HL-60 (cell line): ENCODE data around the gene SLC49A4.

Experiments used
- DNase-seq, 2 experiments: peaks; one replicate each; pipeline ENCODE4 v3.0.0-alpha.2; 2010 to 2020; ENCODE audit warnings: low read depth in 1 of 2, low spot score in 1 of 2
- H3K27ac ChIP-seq: fragments of 250-450 bp; sonication (Bioruptor Pico); replicated peaks from 2 replicates; pipeline ENCODE4 v1.5.1; 2020; ENCODE audit warnings: mild to moderate bottlenecking, moderate library complexity
- H3K27me3 ChIP-seq: fragments of 250-450 bp; sonication (Bioruptor Pico); 2 replicates; pipeline ENCODE4 v1.5.1; 2021; ENCODE audit warnings: mild to moderate bottlenecking, moderate library complexity; ENCODE audit not compliant: insufficient read depth, poor library complexity, severe bottlenecking
- H3K4me3 ChIP-seq: replicated peaks from 2 replicates; pipeline ENCODE4 v1.5.1; 2011; ENCODE audit warnings: mild to moderate bottlenecking, control low read depth, low read length; ENCODE audit not compliant: insufficient read depth
- GABPA ChIP-seq: IDR thresholded peaks from 2 replicates; pipeline ENCODE4 v1.6.1; 2012; ENCODE audit warnings: low read depth
- POLR2AphosphoS5 ChIP-seq: IDR thresholded peaks from 2 replicates; pipeline ENCODE4 v1.6.1; 2012; ENCODE audit warnings: low read depth
- SPI1 ChIP-seq: IDR thresholded peaks from 2 replicates; pipeline ENCODE4 v1.6.1; 2012; ENCODE audit warnings: low read depth, mild to moderate bottlenecking, borderline replicate concordance
- TF ChIP-seq, protein P1 (sequence below): IDR thresholded peaks from one replicate; pipeline ENCODE4 v1.5.1; 2011; ENCODE audit warnings: low read length, control low read depth, inconsistent platforms; ENCODE audit not compliant: insufficient read depth
- TF ChIP-seq, protein P2 (sequence below): IDR thresholded peaks from 2 replicates; pipeline ENCODE4 v1.6.1; 2012; ENCODE audit warnings: low read depth; ENCODE audit not compliant: insufficient replicate concordance

SLC49A4 gene

DNA sequence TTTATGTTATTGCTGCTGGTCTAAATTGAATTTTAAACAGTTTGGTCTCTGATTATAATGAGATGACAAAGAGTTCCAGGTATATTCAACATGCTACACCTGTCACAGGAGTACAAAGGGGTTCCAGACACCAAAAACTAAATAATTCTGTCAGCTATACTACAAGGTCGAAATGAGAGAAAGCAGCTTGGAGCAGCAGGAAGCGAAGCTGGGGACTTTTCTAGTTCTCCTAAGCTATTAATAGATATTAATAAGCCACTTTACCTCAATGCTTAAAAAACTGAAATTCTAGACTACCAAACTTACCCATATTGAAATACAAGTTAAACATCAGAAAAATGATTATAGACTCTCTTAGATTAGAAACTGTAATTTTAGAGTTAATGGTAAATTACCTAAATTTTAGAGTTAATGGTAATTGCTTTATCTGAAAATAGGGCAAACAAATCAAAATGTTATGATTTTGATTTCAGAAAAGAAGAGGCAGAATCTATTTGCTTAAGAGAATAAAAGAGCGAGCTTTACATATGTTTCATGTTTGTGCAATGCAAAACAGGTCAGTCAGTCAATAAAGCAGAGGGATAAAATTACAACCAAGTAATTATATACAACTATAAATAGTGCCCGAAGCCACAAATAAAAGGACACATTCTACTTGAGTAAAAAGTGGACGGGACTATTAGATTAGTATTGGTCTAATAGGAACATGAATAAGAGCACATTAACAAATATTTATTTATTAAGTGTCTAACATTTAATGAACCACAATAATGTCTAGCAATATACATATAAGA, 18.0 kb upstream of the SLC49A4 start:
- Histone ChIP-seq H3K4me3 (no peak overlapping the region), H3K27ac (no peak overlapping the region), H3K27me3 (no peaks in the 10 kb centered on the region)
- TF ChIP-seq SPI1, result no peak
- no peak for TF ChIP-seq POLR2AphosphoS5
- TF ChIP-seq, protein P1, sequence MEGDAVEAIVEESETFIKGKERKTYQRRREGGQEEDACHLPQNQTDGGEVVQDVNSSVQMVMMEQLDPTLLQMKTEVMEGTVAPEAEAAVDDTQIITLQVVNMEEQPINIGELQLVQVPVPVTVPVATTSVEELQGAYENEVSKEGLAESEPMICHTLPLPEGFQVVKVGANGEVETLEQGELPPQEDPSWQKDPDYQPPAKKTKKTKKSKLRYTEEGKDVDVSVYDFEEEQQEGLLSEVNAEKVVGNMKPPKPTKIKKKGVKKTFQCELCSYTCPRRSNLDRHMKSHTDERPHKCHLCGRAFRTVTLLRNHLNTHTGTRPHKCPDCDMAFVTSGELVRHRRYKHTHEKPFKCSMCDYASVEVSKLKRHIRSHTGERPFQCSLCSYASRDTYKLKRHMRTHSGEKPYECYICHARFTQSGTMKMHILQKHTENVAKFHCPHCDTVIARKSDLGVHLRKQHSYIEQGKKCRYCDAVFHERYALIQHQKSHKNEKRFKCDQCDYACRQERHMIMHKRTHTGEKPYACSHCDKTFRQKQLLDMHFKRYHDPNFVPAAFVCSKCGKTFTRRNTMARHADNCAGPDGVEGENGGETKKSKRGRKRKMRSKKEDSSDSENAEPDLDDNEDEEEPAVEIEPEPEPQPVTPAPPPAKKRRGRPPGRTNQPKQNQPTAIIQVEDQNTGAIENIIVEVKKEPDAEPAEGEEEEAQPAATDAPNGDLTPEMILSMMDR, result no peak
- no peak for TF ChIP-seq GABPA
- TF ChIP-seq, protein P2, sequence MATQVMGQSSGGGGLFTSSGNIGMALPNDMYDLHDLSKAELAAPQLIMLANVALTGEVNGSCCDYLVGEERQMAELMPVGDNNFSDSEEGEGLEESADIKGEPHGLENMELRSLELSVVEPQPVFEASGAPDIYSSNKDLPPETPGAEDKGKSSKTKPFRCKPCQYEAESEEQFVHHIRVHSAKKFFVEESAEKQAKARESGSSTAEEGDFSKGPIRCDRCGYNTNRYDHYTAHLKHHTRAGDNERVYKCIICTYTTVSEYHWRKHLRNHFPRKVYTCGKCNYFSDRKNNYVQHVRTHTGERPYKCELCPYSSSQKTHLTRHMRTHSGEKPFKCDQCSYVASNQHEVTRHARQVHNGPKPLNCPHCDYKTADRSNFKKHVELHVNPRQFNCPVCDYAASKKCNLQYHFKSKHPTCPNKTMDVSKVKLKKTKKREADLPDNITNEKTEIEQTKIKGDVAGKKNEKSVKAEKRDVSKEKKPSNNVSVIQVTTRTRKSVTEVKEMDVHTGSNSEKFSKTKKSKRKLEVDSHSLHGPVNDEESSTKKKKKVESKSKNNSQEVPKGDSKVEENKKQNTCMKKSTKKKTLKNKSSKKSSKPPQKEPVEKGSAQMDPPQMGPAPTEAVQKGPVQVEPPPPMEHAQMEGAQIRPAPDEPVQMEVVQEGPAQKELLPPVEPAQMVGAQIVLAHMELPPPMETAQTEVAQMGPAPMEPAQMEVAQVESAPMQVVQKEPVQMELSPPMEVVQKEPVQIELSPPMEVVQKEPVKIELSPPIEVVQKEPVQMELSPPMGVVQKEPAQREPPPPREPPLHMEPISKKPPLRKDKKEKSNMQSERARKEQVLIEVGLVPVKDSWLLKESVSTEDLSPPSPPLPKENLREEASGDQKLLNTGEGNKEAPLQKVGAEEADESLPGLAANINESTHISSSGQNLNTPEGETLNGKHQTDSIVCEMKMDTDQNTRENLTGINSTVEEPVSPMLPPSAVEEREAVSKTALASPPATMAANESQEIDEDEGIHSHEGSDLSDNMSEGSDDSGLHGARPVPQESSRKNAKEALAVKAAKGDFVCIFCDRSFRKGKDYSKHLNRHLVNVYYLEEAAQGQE, result no peak
- no peak for DNase-seq

DNA sequence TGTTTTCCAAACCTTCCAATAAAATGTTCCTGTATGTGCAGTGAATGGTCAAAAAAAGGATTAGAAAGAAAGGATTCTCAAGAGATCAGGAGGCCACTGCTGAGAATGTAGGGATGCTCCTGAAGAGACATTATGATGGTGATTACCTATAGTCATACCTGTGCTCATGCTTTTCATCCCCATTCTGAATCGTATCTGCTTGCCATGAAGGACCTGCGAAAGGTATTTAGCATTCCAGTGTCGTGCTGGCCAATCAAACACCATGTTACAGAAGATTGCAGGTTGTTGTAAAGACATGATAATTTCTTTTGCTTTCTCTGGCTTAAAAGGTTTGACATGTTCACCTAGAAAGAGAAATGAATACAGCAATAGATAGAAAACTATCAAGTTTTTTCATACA, 17.3 kb upstream of the SLC49A4 start:
- H3K27me3 ChIP-seq, result no peaks in the 10 kb centered on the region
- no peak overlapping the region for H3K4me3 ChIP-seq

DNA sequence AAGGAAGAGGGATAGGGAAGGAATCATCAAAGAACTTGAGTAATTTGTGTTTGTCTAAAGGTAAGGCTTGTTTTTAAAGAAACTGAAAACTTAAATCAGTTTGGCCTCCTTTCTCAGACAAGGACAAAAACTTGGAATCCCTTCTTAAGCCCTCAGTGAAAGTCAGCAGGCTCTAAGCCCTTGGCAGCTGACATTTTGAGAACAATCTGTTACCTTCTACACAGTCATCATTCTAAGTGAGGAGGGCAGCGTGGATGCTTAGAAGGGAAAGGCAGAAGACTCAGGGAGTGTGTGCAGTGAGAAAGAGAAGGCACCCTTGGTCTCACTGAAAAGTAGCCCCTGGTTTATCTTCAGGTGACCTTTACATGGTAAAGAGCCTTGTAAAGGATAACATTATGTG, 12.1 kb upstream of the SLC49A4 start:
- no peak for DNase-seq
- TF ChIP-seq, protein P1, result no peak
- no peak for TF ChIP-seq POLR2AphosphoS5
- TF ChIP-seq GABPA, result no peak
- TF ChIP-seq SPI1, result no peak
- TF ChIP-seq, protein P2, result no peak
- Histone ChIP-seq H3K27ac (no peak overlapping the region), H3K4me3 (no peak overlapping the region), H3K27me3 (no peaks in the 10 kb centered on the region)

More for the DNA sequence above, 17.3 kb upstream of the SLC49A4 start:
- no peak overlapping the region for H3K27ac ChIP-seq
- TF ChIP-seq, protein P1, result no peak
- DNase-seq, result no peak

DNA sequence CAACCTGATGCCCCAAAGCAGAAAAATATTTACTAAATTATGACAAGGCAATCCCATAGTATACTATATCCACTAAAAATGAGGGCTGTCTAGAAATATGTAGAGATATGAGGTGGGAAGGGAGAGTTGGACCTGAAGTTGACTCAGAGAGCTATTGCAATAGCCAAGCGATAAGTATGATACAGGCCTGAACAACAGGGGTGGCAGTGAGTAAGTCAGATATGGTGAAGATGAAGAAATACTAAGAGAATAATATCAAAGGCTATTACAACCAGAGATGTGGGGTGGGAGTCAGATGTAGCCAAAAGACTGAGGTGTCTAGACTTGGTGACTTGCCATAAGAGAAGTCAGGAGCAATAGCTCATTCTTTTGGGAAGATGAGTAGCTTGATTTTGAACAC, 10.4 kb upstream of the SLC49A4 start:
- no peak overlapping the region for H3K4me3 ChIP-seq
- TF ChIP-seq, protein P2, result no peak
- TF ChIP-seq SPI1 (no peak), POLR2AphosphoS5 (no peak), GABPA (no peak)
- TF ChIP-seq, protein P1, result no peak
- no peak for DNase-seq

More for the DNA sequence above, 10.4 kb upstream of the SLC49A4 start:
- Histone ChIP-seq H3K27ac (no peak overlapping the region), H3K27me3 (no peaks in the 10 kb centered on the region)
